ENCODE results near the gene TSSK3. TPM values are rescaled to one million over a fixed set of nuclear protein-coding genes. Genes with fewer than 3 reads are reported as not detected.

TSSK3 gene
- total and polyA plus RNA-seq, 9 of the 15 experiments (the other 6 are each of a cell fraction or from before 2014, with no cell fraction given) = 0.27 to 2.8 (median 1.9) TPM

DNA sequence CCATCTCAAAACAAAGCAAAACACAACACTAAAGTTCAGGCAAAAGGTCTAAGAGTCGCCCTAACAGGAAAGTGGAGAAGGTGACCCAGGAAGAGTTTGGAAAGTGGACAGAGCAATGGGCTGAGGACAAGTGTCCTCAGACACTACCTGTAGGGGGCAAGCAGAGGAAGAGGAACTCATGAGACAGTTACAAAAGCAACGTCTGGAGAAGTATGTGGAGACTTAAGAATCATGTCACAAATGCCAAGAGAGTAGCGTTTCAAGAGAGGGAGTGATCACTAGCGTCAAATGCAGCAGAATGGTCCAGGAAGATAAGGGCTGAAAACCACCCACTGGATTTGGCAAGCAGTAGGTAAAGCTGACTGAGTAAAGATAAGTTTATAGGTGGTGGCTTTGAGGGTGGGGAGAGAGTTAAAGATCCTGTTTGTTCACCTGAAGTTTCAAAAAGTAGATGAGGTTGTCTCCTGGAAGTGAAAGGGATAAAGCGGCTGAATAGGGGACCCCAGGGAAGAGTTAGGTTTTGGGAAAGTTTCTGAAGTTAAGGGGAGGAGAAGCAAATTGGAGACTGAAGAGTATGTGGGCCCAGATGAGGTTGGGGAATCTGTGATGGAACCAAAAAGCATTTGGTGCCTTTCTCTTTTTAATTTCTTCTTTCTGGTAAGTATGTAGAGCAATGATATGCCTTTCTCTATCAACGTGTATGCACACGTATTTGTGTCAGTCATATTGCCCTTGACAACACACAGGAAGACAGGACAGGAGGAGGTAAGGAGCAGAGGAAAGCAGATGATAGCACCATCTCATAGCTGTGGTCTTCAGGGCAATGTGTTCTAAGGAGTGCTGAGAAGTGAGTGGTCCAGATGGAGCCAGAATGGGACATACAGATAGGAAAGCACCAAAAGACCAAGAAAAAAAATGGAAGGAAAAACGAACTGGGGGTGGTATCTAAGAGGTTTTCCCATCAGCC is 28.8 kb downstream of the TSSK3 start (continued):
- TF ChIP-seq TSHZ1 (CRISPR knock-in tag; IDR thresholded peaks at IDR 0.05) (no peak), MTA2 (IDR thresholded peaks at IDR 0.05; ENCODE audit: low read depth) (peak; percentile 97), FOXP1 (CRISPR knock-in tag; IDR thresholded peaks at IDR 0.05) (peak; percentile 75), CTBP1 (IDR thresholded peaks at IDR 0.05; ENCODE audit: borderline replicate concordance) (peak; percentile 98), TCF7L2 (IDR thresholded peaks at IDR 0.05; ENCODE audit: low read depth, low read length) (no peak), SRSF9 (IDR thresholded peaks at IDR 0.05; ENCODE audit: borderline replicate concordance, low read depth, low read length) (no peak), RCOR1 (IDR thresholded peaks at IDR 0.05; ENCODE audit: borderline replicate concordance in 1 of 2, low read depth in 2 of 2, low read length in 2 of 2) (peak; percentile 87 to 97; a peak in 3 of 4 replicates), ESRRB (CRISPR knock-in tag; IDR thresholded peaks at IDR 0.05; ENCODE audit: borderline replicate concordance) (no peak), PHF21A (IDR thresholded peaks at IDR 0.05; ENCODE audit: borderline replicate concordance, low read depth) (no peak), EP400 (IDR thresholded peaks at IDR 0.05) (peak; percentile 76), CC2D1A (IDR thresholded peaks at IDR 0.05) (peak; percentile 97; the same call in 1 of the 2 replicates), GATAD2B (IDR thresholded peaks at IDR 0.05; ENCODE audit: borderline replicate concordance) (peak; percentile 76; the same call in 1 of the 2 replicates), ZNF41 (CRISPR knock-in tag; conservative IDR thresholded peaks at IDR 0.05) (no peak), ZBTB2 (IDR thresholded peaks at IDR 0.05) (peak; percentile 89), BACH1 (tag; IDR thresholded peaks at IDR 0.05) (peak; percentile 66)
- TF ChIP-seq, protein P1, sequence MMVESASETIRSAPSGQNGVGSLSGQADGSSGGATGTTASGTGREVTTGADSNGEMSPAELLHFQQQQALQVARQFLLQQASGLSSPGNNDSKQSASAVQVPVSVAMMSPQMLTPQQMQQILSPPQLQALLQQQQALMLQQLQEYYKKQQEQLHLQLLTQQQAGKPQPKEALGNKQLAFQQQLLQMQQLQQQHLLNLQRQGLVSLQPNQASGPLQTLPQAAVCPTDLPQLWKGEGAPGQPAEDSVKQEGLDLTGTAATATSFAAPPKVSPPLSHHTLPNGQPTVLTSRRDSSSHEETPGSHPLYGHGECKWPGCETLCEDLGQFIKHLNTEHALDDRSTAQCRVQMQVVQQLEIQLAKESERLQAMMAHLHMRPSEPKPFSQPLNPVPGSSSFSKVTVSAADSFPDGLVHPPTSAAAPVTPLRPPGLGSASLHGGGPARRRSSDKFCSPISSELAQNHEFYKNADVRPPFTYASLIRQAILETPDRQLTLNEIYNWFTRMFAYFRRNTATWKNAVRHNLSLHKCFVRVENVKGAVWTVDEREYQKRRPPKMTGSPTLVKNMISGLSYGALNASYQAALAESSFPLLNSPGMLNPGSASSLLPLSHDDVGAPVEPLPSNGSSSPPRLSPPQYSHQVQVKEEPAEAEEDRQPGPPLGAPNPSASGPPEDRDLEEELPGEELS (CRISPR knock-in tag; IDR thresholded peaks at IDR 0.05; ENCODE audit: borderline replicate concordance) = no peak
- TF ChIP-seq, protein P2, sequence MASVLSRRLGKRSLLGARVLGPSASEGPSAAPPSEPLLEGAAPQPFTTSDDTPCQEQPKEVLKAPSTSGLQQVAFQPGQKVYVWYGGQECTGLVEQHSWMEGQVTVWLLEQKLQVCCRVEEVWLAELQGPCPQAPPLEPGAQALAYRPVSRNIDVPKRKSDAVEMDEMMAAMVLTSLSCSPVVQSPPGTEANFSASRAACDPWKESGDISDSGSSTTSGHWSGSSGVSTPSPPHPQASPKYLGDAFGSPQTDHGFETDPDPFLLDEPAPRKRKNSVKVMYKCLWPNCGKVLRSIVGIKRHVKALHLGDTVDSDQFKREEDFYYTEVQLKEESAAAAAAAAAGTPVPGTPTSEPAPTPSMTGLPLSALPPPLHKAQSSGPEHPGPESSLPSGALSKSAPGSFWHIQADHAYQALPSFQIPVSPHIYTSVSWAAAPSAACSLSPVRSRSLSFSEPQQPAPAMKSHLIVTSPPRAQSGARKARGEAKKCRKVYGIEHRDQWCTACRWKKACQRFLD (CRISPR knock-in tag; IDR thresholded peaks at IDR 0.05) = peak; percentile 50; the same call in 1 of the 2 replicates
